Left ventricle myocardium inferior (tissue), 1 donor: ENCODE measurements around the gene KRT20. TPM values are rescaled to one million over a fixed set of nuclear protein-coding genes. Genes with fewer than 3 reads are reported as not detected.
A peak's percentile ranks its signal among the peaks of the same experiment; 100 is the strongest.

Source experiments
- DNase-seq: peaks from one replicate; pipeline ENCODE4 v3.0.0-alpha.2; 2020
- H3K27ac ChIP-seq: fragments of 200-600 bp; replicated peaks from 2 replicates; pipeline ENCODE4 v1.8.0; 2021
- H3K27me3 ChIP-seq: fragments of 200-600 bp; 2 replicates; pipeline ENCODE4 v1.8.0; 2021; ENCODE audit warnings: low read depth
- H3K36me3 ChIP-seq: fragments of 200-600 bp; 2 replicates; pipeline ENCODE4 v1.8.0; 2021
- H3K4me1 ChIP-seq: fragments of 200-600 bp; 2 replicates; pipeline ENCODE4 v1.8.0; 2021
- H3K4me3 ChIP-seq: fragments of 200-600 bp; 2 replicates; pipeline ENCODE4 v1.8.0; 2021; ENCODE audit warnings: mild to moderate bottlenecking, moderate library complexity
- H3K9me3 ChIP-seq: fragments of 200-600 bp; replicated peaks from 2 replicates; pipeline ENCODE4 v1.8.0; 2021
- intact Hi-C: fragments of 100-400 bp; cut with micrococcal nuclease; formaldehyde crosslinking; loops from one replicate; pipeline ENCODE4 v1.11.0; 2022
- total RNA-seq: library from RNA; stranded (reverse); fragmentation: NEBNext Ultra II Directional; extraction: Animal tissue kit (Norgen Biotek cat#: 25700); gene quantifications from one replicate; pipeline ENCODE4 v1.2.1, GENCODE V29; 2021
- TF ChIP-seq, protein P1 (sequence below): fragments of 200-600 bp; IDR thresholded peaks from 2 replicates; pipeline ENCODE4 v1.8.0; 2021; ENCODE audit warnings: antibody characterized with exemption, mild to moderate bottlenecking, borderline replicate concordance
- donor health status: DM: no; HTN: yes; CAD: no; lungs with severe emphysema.

KRT20 gene
- total RNA-seq, 1 donor from 2014 or later = not detected

DNA sequence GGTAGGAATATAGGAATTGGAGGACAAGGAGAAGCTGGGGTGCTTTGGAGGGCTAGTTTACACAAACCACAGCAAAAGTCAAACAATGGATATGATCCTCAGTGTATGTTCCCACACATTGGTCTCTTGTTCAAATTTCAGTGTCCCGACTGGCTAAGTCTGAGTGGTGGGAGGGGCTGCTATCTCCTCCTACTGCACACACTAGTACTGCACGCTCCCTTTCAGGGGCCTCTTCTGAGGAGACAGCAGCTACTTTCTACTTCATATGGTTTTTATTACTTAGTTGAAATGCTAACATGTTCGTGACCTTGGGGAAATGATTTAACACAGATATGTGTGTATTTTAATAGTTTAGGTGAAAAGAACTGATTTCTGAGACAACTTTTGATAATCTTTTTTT lies 43.8 kb downstream of the KRT20 start:
- no peaks in the 10 kb centered on the region for H3K9me3 ChIP-seq
- H3K4me3 ChIP-seq = no peak overlapping the region
- peaks cover 2% of the 10 kb centered on the region for H3K36me3 ChIP-seq
- intact Hi-C loops = no loop called here
- TF ChIP-seq, protein P1, sequence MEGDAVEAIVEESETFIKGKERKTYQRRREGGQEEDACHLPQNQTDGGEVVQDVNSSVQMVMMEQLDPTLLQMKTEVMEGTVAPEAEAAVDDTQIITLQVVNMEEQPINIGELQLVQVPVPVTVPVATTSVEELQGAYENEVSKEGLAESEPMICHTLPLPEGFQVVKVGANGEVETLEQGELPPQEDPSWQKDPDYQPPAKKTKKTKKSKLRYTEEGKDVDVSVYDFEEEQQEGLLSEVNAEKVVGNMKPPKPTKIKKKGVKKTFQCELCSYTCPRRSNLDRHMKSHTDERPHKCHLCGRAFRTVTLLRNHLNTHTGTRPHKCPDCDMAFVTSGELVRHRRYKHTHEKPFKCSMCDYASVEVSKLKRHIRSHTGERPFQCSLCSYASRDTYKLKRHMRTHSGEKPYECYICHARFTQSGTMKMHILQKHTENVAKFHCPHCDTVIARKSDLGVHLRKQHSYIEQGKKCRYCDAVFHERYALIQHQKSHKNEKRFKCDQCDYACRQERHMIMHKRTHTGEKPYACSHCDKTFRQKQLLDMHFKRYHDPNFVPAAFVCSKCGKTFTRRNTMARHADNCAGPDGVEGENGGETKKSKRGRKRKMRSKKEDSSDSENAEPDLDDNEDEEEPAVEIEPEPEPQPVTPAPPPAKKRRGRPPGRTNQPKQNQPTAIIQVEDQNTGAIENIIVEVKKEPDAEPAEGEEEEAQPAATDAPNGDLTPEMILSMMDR = no peak
- no peak for DNase-seq
- H3K4me1 ChIP-seq = no peaks in the 10 kb centered on the region
- H3K27me3 ChIP-seq = no peaks in the 10 kb centered on the region
- H3K27ac ChIP-seq = no peak overlapping the region

DNA sequence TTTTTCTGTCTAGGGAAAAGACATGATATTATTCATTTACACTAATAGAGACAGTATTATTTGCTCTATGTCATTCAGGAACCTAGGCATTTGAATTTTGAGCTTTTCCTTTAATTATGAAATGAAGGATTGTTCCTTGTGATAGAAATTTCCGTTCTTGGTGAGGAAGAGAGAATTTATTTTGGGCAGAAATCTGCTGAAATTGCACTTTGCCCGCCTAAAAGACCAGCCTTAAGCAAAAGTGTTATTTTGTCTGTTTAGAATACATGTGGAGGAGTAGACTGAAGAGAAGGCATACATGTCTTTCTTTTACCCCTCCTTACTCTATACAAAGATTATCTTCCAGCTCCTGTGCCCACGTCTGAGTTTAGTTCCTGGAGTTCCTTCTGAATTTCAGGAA lies 45.8 kb downstream of the KRT20 start:
- Histone ChIP-seq H3K27ac (no peak overlapping the region), H3K4me3 (no peak overlapping the region), H3K9me3 (no peaks in the 10 kb centered on the region), H3K36me3 (peaks cover 20% of the 10 kb centered on the region), H3K4me1 (no peaks in the 10 kb centered on the region), H3K27me3 (no peaks in the 10 kb centered on the region)
- intact Hi-C loops = no loop called here
- DNase-seq = no peak
- TF ChIP-seq, protein P1 = no peak

DNA sequence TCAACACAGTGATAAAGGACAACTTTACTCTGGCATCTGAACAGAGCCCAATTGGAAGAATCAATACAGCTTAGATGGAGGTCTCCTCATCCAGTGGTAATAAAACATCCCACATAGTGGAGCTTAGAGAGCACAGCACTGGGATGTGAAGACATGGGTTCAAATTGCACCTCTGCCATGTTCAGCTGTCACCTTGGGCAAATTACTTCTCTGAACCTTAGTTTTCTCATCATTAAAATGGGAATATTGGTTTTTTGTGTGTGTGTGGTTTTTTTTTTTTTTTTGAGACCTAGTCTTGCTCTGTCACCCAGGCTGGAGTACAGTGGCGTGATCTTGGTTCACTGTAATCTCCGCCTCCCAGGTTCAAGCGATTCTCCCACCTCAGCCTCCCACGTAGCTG lies 49.0 kb downstream of the KRT20 start:
- TF ChIP-seq, protein P1 = no peak
- Histone ChIP-seq H3K4me1 (peaks cover 12% of the 10 kb centered on the region), H3K4me3 (no peak overlapping the region), H3K27me3 (no peaks in the 10 kb centered on the region), H3K27ac (no peak overlapping the region), H3K36me3 (peaks cover 23% of the 10 kb centered on the region), H3K9me3 (no peaks in the 10 kb centered on the region)
- DNase-seq = no peak
- intact Hi-C loops = no loop called here

DNA sequence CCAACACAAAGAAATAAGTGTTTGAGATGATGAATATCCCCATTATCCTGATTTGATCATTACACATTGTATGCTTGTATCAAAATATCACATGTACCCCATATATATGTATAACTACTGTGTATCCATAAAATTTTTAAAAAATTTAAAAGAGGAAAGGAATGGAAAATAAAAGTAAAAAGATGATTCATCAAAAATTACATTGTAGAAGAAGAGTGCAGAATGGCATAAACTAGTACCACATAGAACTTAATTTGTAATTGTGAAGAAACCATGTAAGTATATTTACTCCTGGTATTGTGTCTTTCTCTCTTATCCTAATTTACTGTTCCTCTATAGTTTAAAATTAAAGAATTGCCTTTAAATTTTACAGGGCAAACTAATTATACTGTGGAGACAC lies 51.2 kb downstream of the KRT20 start:
- no peaks in the 10 kb centered on the region for H3K9me3 ChIP-seq
- no peaks in the 10 kb centered on the region for H3K27me3 ChIP-seq
- DNase-seq = no peak
- no peak overlapping the region for H3K4me3 ChIP-seq
- intact Hi-C loops = no loop called here
- H3K36me3 ChIP-seq = peaks cover 29% of the 10 kb centered on the region
- H3K4me1 ChIP-seq = peaks cover 19% of the 10 kb centered on the region
- TF ChIP-seq, protein P1 = no peak
- no peak overlapping the region for H3K27ac ChIP-seq

DNA sequence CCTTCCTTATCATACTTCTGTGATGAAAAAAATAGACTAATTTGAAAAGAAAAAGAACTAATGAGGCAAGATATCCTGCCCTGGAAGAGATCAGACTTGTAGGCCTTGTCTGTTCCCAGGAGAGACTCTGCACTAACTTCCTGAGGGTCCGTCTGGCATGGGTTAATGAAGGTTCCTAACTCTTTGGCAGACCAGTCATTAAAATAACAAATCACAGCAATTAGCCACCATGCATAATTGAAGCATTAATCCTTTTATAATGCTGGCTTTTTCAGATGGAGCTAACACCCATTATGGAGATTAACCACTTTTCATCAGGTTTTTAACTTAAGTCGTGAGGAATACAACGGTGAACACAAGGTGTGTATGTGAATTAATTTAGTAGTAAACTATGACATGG lies 52.2 kb downstream of the KRT20 start:
- Histone ChIP-seq H3K4me1 (peaks cover 29% of the 10 kb centered on the region), H3K9me3 (no peaks in the 10 kb centered on the region), H3K4me3 (no peak overlapping the region), H3K27ac (peak overlapping the region; percentile 43), H3K36me3 (peaks cover 29% of the 10 kb centered on the region), H3K27me3 (no peaks in the 10 kb centered on the region)
- TF ChIP-seq, protein P1 = no peak
- intact Hi-C loops = no loop called here
- DNase-seq = no peak
